ENCODE measurements around the gene ZNHIT3. TPM values are rescaled to one million over a fixed set of nuclear protein-coding genes. Genes with fewer than 3 reads are reported as not detected.

The ZNHIT3 gene
- total and polyA plus RNA-seq, 2 of the 13 experiments (the other 11 are each of a cell fraction or from before 2014, with no cell fraction given) = 66.6 to 77.4 TPM

- TF ChIP-seq EZH2 (conservative IDR thresholded peaks at IDR 0.05; ENCODE audit: low read depth, low read length) = no peak
- no peak for TF ChIP-seq NFKBIZ (CRISPR knock-in tag; IDR thresholded peaks at IDR 0.05)
- TF ChIP-seq PAXIP1 (CRISPR knock-in tag; conservative IDR thresholded peaks at IDR 0.05) = peak; percentile 70
- TF ChIP-seq ZMYM4 (CRISPR knock-in tag; IDR thresholded peaks at IDR 0.05) = 0 out of 2 replicates have a peak, but pooled peaks have one; percentile 4
- 0 out of 2 replicates have a peak, but pooled peaks have one; percentile 26 for TF ChIP-seq FOXO4 (CRISPR knock-in tag; conservative IDR thresholded peaks at IDR 0.05)
Observed at GRCh38 chr17:36506249-36506826, 19.9 kb downstream of the ZNHIT3 start (continued).

GRCh38 chr17:36506831-36507230 is 20.4 kb downstream of the ZNHIT3 start:
- intact Hi-C loops (cut with micrococcal nuclease; ENCODE audit: unreplicated experiment) (no loop called here), in situ Hi-C loops (cut with HindIII; ENCODE audit: extremely low pct_ligation_motif_present, low pct_unique_long_range_greater_than_20kb) (no loop called here)
- CTCF ChIA-PET (ENCODE audit: low intra/inter-chr PET ratio, low total read pairs) = no interaction called here
- Histone ChIP-seq H3K36me3 (replicated peaks in 1 of 2; ENCODE audit: control insufficient read depth in 1 of 2, insufficient read depth in 2 of 2, low read length in 2 of 2) (peaks cover 26 to 44% of the 10 kb centered on the region in 2 experiments), H3K27ac (ENCODE audit: extremely low read length, insufficient read depth, low read length) (no peak overlapping the region), H3K9ac (ENCODE audit: insufficient read depth, low read depth, low read length) (no peak overlapping the region), H2AFZ (ENCODE audit: low read length) (no peak overlapping the region), H3K79me2 (ENCODE audit: insufficient read depth, low read length) (no peaks in the 10 kb centered on the region), H3K27me3 (ENCODE audit: control insufficient read depth in 1 of 2, insufficient read depth in 2 of 2, low read length in 2 of 2) (no peaks in the 10 kb centered on the region), H3K9me3 (ENCODE audit: low read length) (no peaks in the 10 kb centered on the region), H4K20me1 (ENCODE audit: insufficient read depth, low read length) (no peaks in the 10 kb centered on the region), H3K4me1 (ENCODE audit: insufficient read depth, low read length) (peaks cover 18% of the 10 kb centered on the region), H3K4me3 (replicated peaks in 1 of 3; ENCODE audit: insufficient read depth in 1 of 3, low read depth in 2 of 3, low read length in 3 of 3) (no peak overlapping the region), H3K4me2 (ENCODE audit: low read depth, low read length) (no peak overlapping the region)
- ATAC-seq (peak; percentile 7; the same call in 2 of the 3 replicates), FAIRE-seq (no peak), DNase-seq (ENCODE audit: low spot score) (no peak)
- 97% methylated on average over 4 of the region's 11 CpGs for WGBS (ENCODE audit: low lambda C conversion rate)
- TF ChIP-seq GZF1 (CRISPR knock-in tag; IDR thresholded peaks at IDR 0.05) (no peak), ZNF687 (CRISPR knock-in tag; IDR thresholded peaks at IDR 0.05) (0 out of 2 replicates have a peak, but pooled peaks have one; percentile 2), AGO2 (optimal IDR thresholded peaks at IDR 0.05; ENCODE audit: low read depth, low read length) (peak; percentile 41)
- BruUV-seq (replicated peaks) = no TSS peak
- POLR2A ChIA-PET = no interaction called here
